A549 (cell line): Measurements from ENCODE around the gene ADAMTS19. TPM values are rescaled to one million over a fixed set of nuclear protein-coding genes. Genes with fewer than 3 reads are reported as not detected.

Source experiments
- ATAC-seq, 2 experiments: fragments of 200-7000 bp in 1 of 2; fragments of >200 bp in 1 of 2; cut with Nextera tagmentation in 1 of 2; cut with Tn5 transposase in 1 of 2; 3 replicates each; pipeline versions ENCODE4 v1.8.0 to v1.9.1; 2018 to 2020; ENCODE audit warnings: mild to moderate bottlenecking in 1 of 2, moderate library complexity in 1 of 2
- CTCF ChIA-PET: fragments of 300-600 bp; sonication (Branson Sonifier 250); formaldehyde crosslinking; extraction: SDS; loops from one replicate; lab custom pipeline; 2021; ENCODE audit warnings: antibody characterized with exemption, inconsistent platforms; lab: Yijun Ruan, JAX
- POLR2A ChIA-PET: fragments of 350-600 bp; formaldehyde crosslinking; extraction: SDS; loops from one replicate; lab custom pipeline; 2021; ENCODE audit warnings: antibody characterized with exemption, inconsistent platforms; lab: Yijun Ruan, JAX
- DNase-seq, 2 experiments: peaks; one replicate each; pipeline versions ENCODE4 v3.0.0 to v3.0.0-alpha.2; 2011 to 2016; ENCODE audit warnings: low read depth in 1 of 2, low spot score in 1 of 2
- FAIRE-seq: peaks from 2 replicates; lab custom pipeline; 2011; peaks lifted over from hg19 to GRCh38; lab: Jason Lieb, UNC
- H3K27ac ChIP-seq, 2 experiments: fragments of >200 bp; sonication (Bioruptor Twin); formaldehyde crosslinking; 3 replicates each; pipeline ENCODE4 v1.5.1; 2016 to 2017
- H3K4me1 ChIP-seq: fragments of >200 bp; sonication (Bioruptor Twin); formaldehyde crosslinking; 3 replicates; pipeline ENCODE4 v1.6.1; 2016
- H3K4me2 ChIP-seq: fragments of >200 bp; sonication (Bioruptor Twin); formaldehyde crosslinking; 3 replicates; pipeline ENCODE4 v1.6.1; 2016
- H3K4me3 ChIP-seq: fragments of >200 bp; sonication (Bioruptor Twin); formaldehyde crosslinking; 3 replicates; pipeline ENCODE4 v1.5.1; 2016
- H3K9me3 ChIP-seq: fragments of >200 bp; sonication (Bioruptor Twin); formaldehyde crosslinking; 3 replicates; pipeline ENCODE4 v1.6.1; 2016
- CBX8 ChIP-seq: fragments of 200-600 bp; sonication (generic); IDR thresholded peaks from 2 replicates; pipeline ENCODE4 v1.6.1; 2016
- CEBPB ChIP-seq, 2 experiments: fragments of >200 bp in 1 of 2; sonication (Bioruptor Twin) in 1 of 2; formaldehyde crosslinking in 1 of 2; IDR thresholded peaks; 2 replicates each; pipeline ENCODE4 v1.6.1; 2012 to 2016
- CHD2 ChIP-seq: fragments of 150-350 bp; IDR thresholded peaks from 2 replicates; pipeline ENCODE4 v1.6.1; 2014; ENCODE audit warnings: low read length; ENCODE audit not compliant: partially characterized antibody
- EHMT2 ChIP-seq: fragments of 200-600 bp; sonication (generic); IDR thresholded peaks from 2 replicates; pipeline ENCODE4 v1.6.1; 2016; ENCODE audit warnings: antibody characterized with exemption, low read depth, mild to moderate bottlenecking, moderate library complexity
- ESRRA ChIP-seq: fragments of 150-350 bp; IDR thresholded peaks from 2 replicates; pipeline ENCODE4 v1.6.1; 2014; ENCODE audit warnings: mild to moderate bottlenecking, low read length, borderline replicate concordance
- FOXS1 ChIP-seq: fragments of 250-450 bp; sonication (Bioruptor Pico); IDR thresholded peaks from 2 replicates; pipeline ENCODE4 v1.5.0; 2020; ENCODE audit warnings: mild to moderate bottlenecking, moderate library complexity
- JUNB ChIP-seq: fragments of >200 bp; sonication (Bioruptor Twin); formaldehyde crosslinking; IDR thresholded peaks from 2 replicates; pipeline ENCODE4 v1.6.1; 2016
- KDM5A ChIP-seq: fragments of 200-600 bp; sonication (generic); IDR thresholded peaks from 2 replicates; pipeline ENCODE4 v1.6.1; 2016; ENCODE audit warnings: antibody characterized with exemption, mild to moderate bottlenecking
- NFE2L2 ChIP-seq: fragments of 150-350 bp; conservative IDR thresholded peaks from 2 replicates; pipeline ENCODE4 v1.6.1; 2014; ENCODE audit warnings: low read length
- POLR2A ChIP-seq: IDR thresholded peaks from 2 replicates; pipeline ENCODE4 v1.6.1; 2012; ENCODE audit warnings: mild to moderate bottlenecking, low read length
- RAD21 ChIP-seq, 2 experiments: fragments of >200 bp in 1 of 2; sonication (Bioruptor Twin) in 1 of 2; formaldehyde crosslinking in 1 of 2; IDR thresholded peaks in 1 of 2; conservative IDR thresholded peaks in 1 of 2; 2 replicates in 1 of 2; 3 replicates in 1 of 2; pipeline ENCODE4 v1.6.1; 2012 to 2018; ENCODE audit warnings: inconsistent platforms in 1 of 2
- RCOR1 ChIP-seq: fragments of 150-350 bp; IDR thresholded peaks from 2 replicates; pipeline ENCODE4 v1.6.1; 2014; ENCODE audit warnings: antibody characterized with exemption, low read length, low read depth
- RFX5 ChIP-seq: fragments of 450-650 bp; IDR thresholded peaks from 2 replicates; pipeline ENCODE4 v1.7.1; 2014; ENCODE audit warnings: antibody characterized with exemption, mild to moderate bottlenecking, moderate library complexity
- ZNF302 ChIP-seq: fragments of 250-450 bp; sonication (Bioruptor Pico); IDR thresholded peaks from 2 replicates; pipeline ENCODE4 v1.9.0; 2021; ENCODE audit warnings: inconsistent platforms, mild to moderate bottlenecking, moderate library complexity
- ZSCAN20 ChIP-seq: fragments of 250-450 bp; sonication (Bioruptor Pico); IDR thresholded peaks from 2 replicates; pipeline ENCODE4 v1.8.0; 2022; ENCODE audit warnings: mild to moderate bottlenecking, moderate library complexity
- WGBS: methylation state at CpG from one replicate; pipeline ENCODE4 v1.1.6; 2017; ENCODE audit errors: missing lambda C conversion rate; 5-methylcytosine and 5-hydroxymethylcytosine counted together
- polyA plus RNA-seq, 4 experiments: library from polyadenylated mRNA; depleted of rRNA in 3 of 4; stranded (reverse); fragments of >200 nt; fragmentation: RNase III in 1 of 4; extraction: RNeasy Plus Mini Kit Qiagen cat#74134 plus additional on column Dnase treatment in 1 of 4; gene quantifications; 2 replicates in 3 of 4; 3 replicates in 1 of 4; pipeline ENCODE4 v1.2.3, GENCODE V29; 2011 to 2017
- TF ChIP-seq, protein P1 (sequence below): fragments of 250-450 bp; sonication (Bioruptor Pico); IDR thresholded peaks from 2 replicates; pipeline ENCODE4 v1.5.0; 2021; ENCODE audit warnings: mild to moderate bottlenecking, moderate library complexity, borderline replicate concordance
- TF ChIP-seq, protein P2 (sequence below): fragments of 200-600 bp; sonication (generic); IDR thresholded peaks from 2 replicates; pipeline ENCODE4 v1.6.1; 2016; ENCODE audit warnings: antibody characterized with exemption, mild to moderate bottlenecking, moderate library complexity
- TF ChIP-seq, protein P3 (sequence below): fragments of >200 bp; sonication (Bioruptor Twin); formaldehyde crosslinking; IDR thresholded peaks from 2 replicates; pipeline ENCODE4 v1.6.1; 2016
- TF ChIP-seq, protein P4 (sequence below): IDR thresholded peaks from 2 replicates; pipeline ENCODE4 v1.6.1; 2012; ENCODE audit warnings: low read depth, borderline replicate concordance

The ADAMTS19 gene
- polyA plus RNA-seq, 2 of the 4 experiments (the other 2 are of a cell fraction) = not detected

DNA sequence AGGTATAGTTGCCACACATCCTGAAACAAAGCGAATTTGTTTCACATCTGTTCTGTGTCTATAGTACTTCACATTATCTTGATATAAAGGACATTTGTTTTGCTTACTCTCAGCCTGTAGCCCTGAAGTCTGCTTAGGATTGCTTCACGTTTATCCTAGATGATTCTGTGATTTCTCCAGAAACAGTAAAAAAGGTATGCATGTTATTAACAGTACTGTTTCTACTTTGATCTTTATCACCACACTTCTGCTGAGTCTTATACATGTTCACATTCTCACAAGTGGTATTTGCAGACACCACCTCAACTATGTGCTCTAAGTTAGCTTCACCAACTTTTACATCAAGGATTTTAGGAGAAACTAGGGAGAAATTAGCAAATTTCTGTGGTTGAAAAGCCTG, 47.4 kb upstream of the ADAMTS19 start (continued):
- TF ChIP-seq RCOR1 (no peak), EHMT2 (no peak)
- TF ChIP-seq, protein P1, sequence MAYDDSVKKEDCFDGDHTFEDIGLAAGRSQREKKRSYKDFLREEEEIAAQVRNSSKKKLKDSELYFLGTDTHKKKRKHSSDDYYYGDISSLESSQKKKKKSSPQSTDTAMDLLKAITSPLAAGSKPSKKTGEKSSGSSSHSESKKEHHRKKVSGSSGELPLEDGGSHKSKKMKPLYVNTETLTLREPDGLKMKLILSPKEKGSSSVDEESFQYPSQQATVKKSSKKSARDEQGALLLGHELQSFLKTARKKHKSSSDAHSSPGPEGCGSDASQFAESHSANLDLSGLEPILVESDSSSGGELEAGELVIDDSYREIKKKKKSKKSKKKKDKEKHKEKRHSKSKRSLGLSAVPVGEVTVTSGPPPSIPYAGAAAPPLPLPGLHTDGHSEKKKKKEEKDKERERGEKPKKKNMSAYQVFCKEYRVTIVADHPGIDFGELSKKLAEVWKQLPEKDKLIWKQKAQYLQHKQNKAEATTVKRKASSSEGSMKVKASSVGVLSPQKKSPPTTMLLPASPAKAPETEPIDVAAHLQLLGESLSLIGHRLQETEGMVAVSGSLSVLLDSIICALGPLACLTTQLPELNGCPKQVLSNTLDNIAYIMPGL (CRISPR knock-in tag) = no peak

DNA sequence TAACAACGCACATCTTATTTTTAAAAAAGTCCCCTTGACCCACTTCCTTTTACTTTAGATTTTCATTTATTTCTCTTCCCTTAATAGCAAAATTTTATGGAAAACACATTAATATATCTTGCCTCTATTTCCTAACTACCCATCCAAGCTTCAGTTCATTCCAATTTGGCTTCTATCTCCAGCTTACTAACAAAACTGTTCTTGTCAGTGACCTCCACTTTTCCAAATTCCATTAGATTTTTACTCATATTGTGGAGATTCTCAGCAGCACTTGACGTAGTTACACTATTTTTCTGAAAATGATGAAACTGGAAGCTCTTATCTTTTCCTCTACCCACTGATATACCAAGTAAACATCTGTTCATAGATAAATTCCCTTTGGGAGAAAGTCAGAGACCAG, 46.5 kb upstream of the ADAMTS19 start:
- no peak for FAIRE-seq

DNA sequence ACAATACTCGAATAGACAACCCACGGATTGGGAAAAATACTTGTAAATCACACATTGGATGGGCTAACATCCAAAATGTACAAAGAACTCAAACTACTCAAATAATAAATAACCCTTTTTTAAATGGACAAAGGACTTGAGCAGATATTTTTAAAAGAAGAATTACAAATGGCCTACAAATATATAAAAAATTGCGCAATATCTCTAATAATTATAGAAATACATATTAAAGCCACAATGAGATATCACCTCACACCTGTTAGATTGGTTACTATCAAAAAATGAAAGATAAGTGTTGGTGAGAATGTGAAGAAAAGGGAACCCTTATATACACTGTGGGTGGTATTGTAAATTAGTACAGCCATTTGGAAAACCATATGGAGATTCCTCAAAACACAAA, 40.8 kb upstream of the ADAMTS19 start:
- Histone ChIP-seq H3K9me3 (no peaks in the 10 kb centered on the region), H3K27ac (no peak overlapping the region), H3K4me3 (no peak overlapping the region), H3K4me2 (no peak overlapping the region), H3K4me1 (no peaks in the 10 kb centered on the region)
- POLR2A ChIA-PET = no interaction called here
- CTCF ChIA-PET = no interaction called here
- 7% methylated on average over 3 of the region's 3 CpGs for WGBS
- FAIRE-seq (no peak), ATAC-seq (no peak), DNase-seq (no peak)
- TF ChIP-seq NFE2L2 (no peak), CEBPB (IDR thresholded peaks at IDR 0.05) (peak in 1 of 2 experiments; percentile 25; a peak in 1 of 4 replicates)

More for the DNA sequence above, 46.5 kb upstream of the ADAMTS19 start:
- ATAC-seq = no peak
- H3K9me3 ChIP-seq = no peaks in the 10 kb centered on the region
- ChIA-PET CTCF (no interaction called here), POLR2A (no interaction called here)
- no peak overlapping the region for H3K27ac ChIP-seq
- no peak overlapping the region for H3K4me3 ChIP-seq
- DNase-seq = no peak
- TF ChIP-seq, protein P2, sequence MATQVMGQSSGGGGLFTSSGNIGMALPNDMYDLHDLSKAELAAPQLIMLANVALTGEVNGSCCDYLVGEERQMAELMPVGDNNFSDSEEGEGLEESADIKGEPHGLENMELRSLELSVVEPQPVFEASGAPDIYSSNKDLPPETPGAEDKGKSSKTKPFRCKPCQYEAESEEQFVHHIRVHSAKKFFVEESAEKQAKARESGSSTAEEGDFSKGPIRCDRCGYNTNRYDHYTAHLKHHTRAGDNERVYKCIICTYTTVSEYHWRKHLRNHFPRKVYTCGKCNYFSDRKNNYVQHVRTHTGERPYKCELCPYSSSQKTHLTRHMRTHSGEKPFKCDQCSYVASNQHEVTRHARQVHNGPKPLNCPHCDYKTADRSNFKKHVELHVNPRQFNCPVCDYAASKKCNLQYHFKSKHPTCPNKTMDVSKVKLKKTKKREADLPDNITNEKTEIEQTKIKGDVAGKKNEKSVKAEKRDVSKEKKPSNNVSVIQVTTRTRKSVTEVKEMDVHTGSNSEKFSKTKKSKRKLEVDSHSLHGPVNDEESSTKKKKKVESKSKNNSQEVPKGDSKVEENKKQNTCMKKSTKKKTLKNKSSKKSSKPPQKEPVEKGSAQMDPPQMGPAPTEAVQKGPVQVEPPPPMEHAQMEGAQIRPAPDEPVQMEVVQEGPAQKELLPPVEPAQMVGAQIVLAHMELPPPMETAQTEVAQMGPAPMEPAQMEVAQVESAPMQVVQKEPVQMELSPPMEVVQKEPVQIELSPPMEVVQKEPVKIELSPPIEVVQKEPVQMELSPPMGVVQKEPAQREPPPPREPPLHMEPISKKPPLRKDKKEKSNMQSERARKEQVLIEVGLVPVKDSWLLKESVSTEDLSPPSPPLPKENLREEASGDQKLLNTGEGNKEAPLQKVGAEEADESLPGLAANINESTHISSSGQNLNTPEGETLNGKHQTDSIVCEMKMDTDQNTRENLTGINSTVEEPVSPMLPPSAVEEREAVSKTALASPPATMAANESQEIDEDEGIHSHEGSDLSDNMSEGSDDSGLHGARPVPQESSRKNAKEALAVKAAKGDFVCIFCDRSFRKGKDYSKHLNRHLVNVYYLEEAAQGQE = no peak
- TF ChIP-seq RFX5 = no peak
- TF ChIP-seq ESRRA = no peak
- TF ChIP-seq RAD21 (conservative IDR thresholded peaks at IDR 0.05 in 1 of 2, IDR thresholded peaks at IDR 0.05 in 1 of 2) = no peak
- TF ChIP-seq, protein P3, sequence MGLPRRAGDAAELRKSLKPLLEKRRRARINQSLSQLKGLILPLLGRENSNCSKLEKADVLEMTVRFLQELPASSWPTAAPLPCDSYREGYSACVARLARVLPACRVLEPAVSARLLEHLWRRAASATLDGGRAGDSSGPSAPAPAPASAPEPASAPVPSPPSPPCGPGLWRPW = no peak
- no peak for TF ChIP-seq JUNB
- no peak for TF ChIP-seq CHD2
- no peak for TF ChIP-seq KDM5A
- TF ChIP-seq POLR2A = no peak
- no peak for TF ChIP-seq ZNF302 (CRISPR knock-in tag)
- TF ChIP-seq EHMT2 = no peak
- TF ChIP-seq CBX8 = no peak
- TF ChIP-seq, protein P4, sequence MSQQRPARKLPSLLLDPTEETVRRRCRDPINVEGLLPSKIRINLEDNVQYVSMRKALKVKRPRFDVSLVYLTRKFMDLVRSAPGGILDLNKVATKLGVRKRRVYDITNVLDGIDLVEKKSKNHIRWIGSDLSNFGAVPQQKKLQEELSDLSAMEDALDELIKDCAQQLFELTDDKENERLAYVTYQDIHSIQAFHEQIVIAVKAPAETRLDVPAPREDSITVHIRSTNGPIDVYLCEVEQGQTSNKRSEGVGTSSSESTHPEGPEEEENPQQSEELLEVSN = no peak
- TF ChIP-seq FOXS1 (CRISPR knock-in tag) = no peak
- no peak for TF ChIP-seq ZSCAN20 (CRISPR knock-in tag)
- H3K4me1 ChIP-seq = no peaks in the 10 kb centered on the region
- WGBS = 3% methylated on average over 2 of the region's 2 CpGs
- no peak overlapping the region for H3K4me2 ChIP-seq
